Measurements from ENCODE around the gene TRANK1. TPM values are rescaled to one million over a fixed set of nuclear protein-coding genes. Genes with fewer than 3 reads are reported as not detected.

The TRANK1 gene
- total RNA-seq, 1 experiment from 2014 or later: 1.1 TPM

GRCh38 chr3:36796881-36797280, 148.0 kb downstream of the TRANK1 start:
- H2AFZ ChIP-seq (ENCODE audit: low read depth, low read length, poor library complexity, severe bottlenecking): no peak overlapping the region
- TF ChIP-seq, protein P1, sequence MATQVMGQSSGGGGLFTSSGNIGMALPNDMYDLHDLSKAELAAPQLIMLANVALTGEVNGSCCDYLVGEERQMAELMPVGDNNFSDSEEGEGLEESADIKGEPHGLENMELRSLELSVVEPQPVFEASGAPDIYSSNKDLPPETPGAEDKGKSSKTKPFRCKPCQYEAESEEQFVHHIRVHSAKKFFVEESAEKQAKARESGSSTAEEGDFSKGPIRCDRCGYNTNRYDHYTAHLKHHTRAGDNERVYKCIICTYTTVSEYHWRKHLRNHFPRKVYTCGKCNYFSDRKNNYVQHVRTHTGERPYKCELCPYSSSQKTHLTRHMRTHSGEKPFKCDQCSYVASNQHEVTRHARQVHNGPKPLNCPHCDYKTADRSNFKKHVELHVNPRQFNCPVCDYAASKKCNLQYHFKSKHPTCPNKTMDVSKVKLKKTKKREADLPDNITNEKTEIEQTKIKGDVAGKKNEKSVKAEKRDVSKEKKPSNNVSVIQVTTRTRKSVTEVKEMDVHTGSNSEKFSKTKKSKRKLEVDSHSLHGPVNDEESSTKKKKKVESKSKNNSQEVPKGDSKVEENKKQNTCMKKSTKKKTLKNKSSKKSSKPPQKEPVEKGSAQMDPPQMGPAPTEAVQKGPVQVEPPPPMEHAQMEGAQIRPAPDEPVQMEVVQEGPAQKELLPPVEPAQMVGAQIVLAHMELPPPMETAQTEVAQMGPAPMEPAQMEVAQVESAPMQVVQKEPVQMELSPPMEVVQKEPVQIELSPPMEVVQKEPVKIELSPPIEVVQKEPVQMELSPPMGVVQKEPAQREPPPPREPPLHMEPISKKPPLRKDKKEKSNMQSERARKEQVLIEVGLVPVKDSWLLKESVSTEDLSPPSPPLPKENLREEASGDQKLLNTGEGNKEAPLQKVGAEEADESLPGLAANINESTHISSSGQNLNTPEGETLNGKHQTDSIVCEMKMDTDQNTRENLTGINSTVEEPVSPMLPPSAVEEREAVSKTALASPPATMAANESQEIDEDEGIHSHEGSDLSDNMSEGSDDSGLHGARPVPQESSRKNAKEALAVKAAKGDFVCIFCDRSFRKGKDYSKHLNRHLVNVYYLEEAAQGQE (IDR thresholded peaks at IDR 0.05; ENCODE audit: low read depth): no peak
- TF ChIP-seq SIN3A (IDR thresholded peaks at IDR 0.05; ENCODE audit: low read depth): no peak
- RAD21 ChIA-PET (ENCODE audit: low non-redundant PET in 1 of 2, low total read pairs in 2 of 2, uncharacterized antibody in 2 of 2, unreplicated experiment in 2 of 2): no interaction called here
- DNase-seq (ENCODE audit: low read depth, low spot score) (no peak), ATAC-seq (no peak)
- H3K9ac ChIP-seq (ENCODE audit: low read length): no peak overlapping the region
- no peaks in the 10 kb centered on the region for H3K36me3 ChIP-seq (ENCODE audit: control insufficient read depth in 1 of 2, insufficient read depth in 2 of 2, low read length in 2 of 2)
- H3K27me3 ChIP-seq (ENCODE audit: insufficient read depth, low read length): peaks cover 2% of the 10 kb centered on the region
- no TSS peak for BruUV-seq (replicated peaks)
- no peak overlapping the region for H3K27ac ChIP-seq (ENCODE audit: low read depth, low read length)
- no peaks in the 10 kb centered on the region for H3K4me1 ChIP-seq (ENCODE audit: control insufficient read depth in 1 of 2, insufficient read depth in 2 of 2, low read length in 2 of 2)
- CTCF ChIA-PET: no interaction called here
- H4K20me1 ChIP-seq (ENCODE audit: insufficient read depth): no peaks in the 10 kb centered on the region
- POLR2A ChIA-PET: no interaction called here
- H3K9me3 ChIP-seq (ENCODE audit: control insufficient read depth in 1 of 2, insufficient read depth in 1 of 2, low read depth in 1 of 2, low read length in 2 of 2): no peaks in the 10 kb centered on the region
- H3K4me3 ChIP-seq (replicated peaks in 1 of 2; ENCODE audit: low read depth in 1 of 2, low read length in 2 of 2): no peak overlapping the region
- no peaks in the 10 kb centered on the region for H3K9me2 ChIP-seq (ENCODE audit: insufficient read depth)
- no peaks in the 10 kb centered on the region for H3K79me2 ChIP-seq (ENCODE audit: insufficient read depth, low read length)
- H3K4me2 ChIP-seq (ENCODE audit: low read length): no peak overlapping the region
- intact Hi-C loops (cut with micrococcal nuclease): no loop called here

GRCh38 chr3:36796161-36796560, 148.7 kb downstream of the TRANK1 start:
- Histone ChIP-seq H4K20me1 (ENCODE audit: insufficient read depth) (no peaks in the 10 kb centered on the region), H3K4me1 (ENCODE audit: control insufficient read depth in 1 of 2, insufficient read depth in 2 of 2, low read length in 2 of 2) (no peaks in the 10 kb centered on the region), H3K4me3 (replicated peaks in 1 of 2; ENCODE audit: low read depth in 1 of 2, low read length in 2 of 2) (no peak overlapping the region), H3K36me3 (ENCODE audit: control insufficient read depth in 1 of 2, insufficient read depth in 2 of 2, low read length in 2 of 2) (no peaks in the 10 kb centered on the region), H3K4me2 (ENCODE audit: low read length) (no peak overlapping the region), H3K79me2 (ENCODE audit: insufficient read depth, low read length) (no peaks in the 10 kb centered on the region), H3K27me3 (ENCODE audit: insufficient read depth, low read length) (peaks cover 9% of the 10 kb centered on the region), H2AFZ (ENCODE audit: low read depth, low read length, poor library complexity, severe bottlenecking) (no peak overlapping the region), H3K9me3 (ENCODE audit: control insufficient read depth in 1 of 2, insufficient read depth in 1 of 2, low read depth in 1 of 2, low read length in 2 of 2) (no peaks in the 10 kb centered on the region), H3K27ac (ENCODE audit: low read depth, low read length) (no peak overlapping the region), H3K9ac (ENCODE audit: low read length) (no peak overlapping the region), H3K9me2 (ENCODE audit: insufficient read depth) (no peaks in the 10 kb centered on the region)
- no peak for ATAC-seq
- ChIA-PET POLR2A (no interaction called here), CTCF (no interaction called here), RAD21 (ENCODE audit: low non-redundant PET in 1 of 2, low total read pairs in 2 of 2, uncharacterized antibody in 2 of 2, unreplicated experiment in 2 of 2) (no interaction called here)
- no TSS peak for BruUV-seq (replicated peaks)
- no peak for DNase-seq (ENCODE audit: low read depth, low spot score)
- TF ChIP-seq, protein P1 (IDR thresholded peaks at IDR 0.05; ENCODE audit: low read depth): no peak
- TF ChIP-seq MAX (IDR thresholded peaks at IDR 0.05) (no peak), CEBPB (IDR thresholded peaks at IDR 0.05; ENCODE audit: low read depth) (no peak)
- intact Hi-C loops (cut with micrococcal nuclease): no loop called here
